Measurements from ENCODE around the gene PINK1. TPM values are rescaled to one million over a fixed set of nuclear protein-coding genes. Genes with fewer than 3 reads are reported as not detected.

The PINK1 gene
- total RNA-seq, 1 donor from 2014 or later, result 32.0 TPM

DNA sequence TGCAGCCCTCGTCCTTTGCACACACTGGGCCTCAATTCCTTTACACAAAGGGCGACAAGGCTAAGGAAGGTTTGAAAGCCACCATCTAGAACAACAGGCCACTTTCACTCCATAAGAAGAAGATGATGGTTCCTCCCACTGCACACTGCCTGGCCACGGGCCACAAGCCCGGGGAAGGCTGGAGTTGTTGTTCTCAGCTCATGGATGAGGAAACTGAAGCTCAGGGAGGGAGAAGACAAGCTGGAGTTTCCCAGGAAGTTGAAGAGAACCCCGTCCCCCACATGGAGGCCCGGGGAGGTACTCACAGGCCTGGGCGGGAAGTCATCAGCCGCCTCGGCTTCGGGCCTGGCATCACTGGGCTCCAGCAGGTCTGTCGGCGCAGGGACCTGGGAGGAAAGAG, 52.5 kb downstream of the PINK1 start:
- no peak overlapping the region for H3K27ac Mint-ChIP-seq (ENCODE audit: unreplicated experiment)
- H3K4me1 Mint-ChIP-seq (ENCODE audit: low read depth, unreplicated experiment), result peaks cover 7% of the 10 kb centered on the region
- H3K27me3 Mint-ChIP-seq (ENCODE audit: unreplicated experiment), result peaks cover 12% of the 10 kb centered on the region
- no peak for DNase-seq
- no peak overlapping the region for H3K4me3 Mint-ChIP-seq (ENCODE audit: unreplicated experiment)
- no peaks in the 10 kb centered on the region for H3K36me3 Mint-ChIP-seq (ENCODE audit: unreplicated experiment)
- H3K9me3 Mint-ChIP-seq (ENCODE audit: unreplicated experiment), result peaks cover 1% of the 10 kb centered on the region
- TF ChIP-seq CTCF (IDR thresholded peaks at IDR 0.05; ENCODE audit: partially characterized antibody, unreplicated experiment), result no peak

DNA sequence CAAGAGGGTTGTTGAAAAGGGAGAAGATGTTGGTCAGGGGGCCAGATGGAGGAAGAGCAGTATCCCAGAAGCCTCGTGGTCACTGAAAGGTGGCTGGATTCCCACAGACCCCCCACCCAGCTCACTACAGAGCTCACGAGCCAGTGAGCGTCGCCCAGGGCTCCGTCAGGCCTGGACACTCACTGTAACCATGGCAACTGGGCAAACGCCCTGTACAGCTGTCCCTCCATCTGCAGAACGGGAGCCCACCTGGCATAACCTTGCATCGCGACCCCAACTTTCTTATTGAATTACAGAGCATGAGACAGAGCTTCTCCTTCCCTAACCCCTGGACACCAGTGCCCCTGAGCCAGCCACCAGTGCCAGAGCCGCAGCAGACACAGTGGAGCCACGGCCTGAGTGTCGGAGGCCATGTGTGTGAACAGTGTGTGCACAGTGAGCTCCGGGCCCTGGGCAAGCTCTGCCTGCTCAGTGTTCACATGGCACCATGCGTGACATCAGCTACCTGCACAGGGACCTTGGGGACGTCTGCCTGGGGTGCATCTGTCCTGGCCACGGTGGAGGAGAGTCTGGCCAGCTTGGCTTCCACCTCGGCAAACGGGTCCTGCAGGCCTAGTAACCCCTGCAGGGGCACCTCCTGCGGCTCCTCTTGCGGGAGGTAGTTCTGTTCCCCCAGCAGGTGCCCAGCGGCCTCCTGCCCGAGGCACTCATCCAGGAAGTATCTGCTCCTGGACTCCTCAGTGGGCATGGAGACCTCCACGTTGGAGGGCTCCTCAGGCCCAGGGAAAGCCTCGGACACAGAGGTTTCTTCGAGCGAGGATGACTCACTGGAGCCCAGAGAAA, 53.8 kb downstream of the PINK1 start:
- peaks cover 1% of the 10 kb centered on the region for H3K9me3 Mint-ChIP-seq (ENCODE audit: unreplicated experiment)
- no peak for TF ChIP-seq CTCF (IDR thresholded peaks at IDR 0.05; ENCODE audit: partially characterized antibody, unreplicated experiment)

GRCh38 chr1:20689645-20690056, 56.4 kb downstream of the PINK1 start:
- no peak for TF ChIP-seq CTCF (IDR thresholded peaks at IDR 0.05; ENCODE audit: partially characterized antibody, unreplicated experiment)
- H3K36me3 Mint-ChIP-seq (ENCODE audit: unreplicated experiment), result no peaks in the 10 kb centered on the region
- H3K4me3 Mint-ChIP-seq (ENCODE audit: unreplicated experiment), result no peak overlapping the region
- no peaks in the 10 kb centered on the region for H3K4me1 Mint-ChIP-seq (ENCODE audit: low read depth, unreplicated experiment)
- H3K9me3 Mint-ChIP-seq (ENCODE audit: unreplicated experiment), result peaks cover 3% of the 10 kb centered on the region
- no peak overlapping the region for H3K27ac Mint-ChIP-seq (ENCODE audit: unreplicated experiment)
- peaks cover 10% of the 10 kb centered on the region for H3K27me3 Mint-ChIP-seq (ENCODE audit: unreplicated experiment)
- no peak for DNase-seq

More for the DNA sequence above, 53.8 kb downstream of the PINK1 start:
- no peak for DNase-seq
- Mint-ChIP-seq H3K36me3 (ENCODE audit: unreplicated experiment) (no peaks in the 10 kb centered on the region), H3K4me3 (ENCODE audit: unreplicated experiment) (no peak overlapping the region), H3K4me1 (ENCODE audit: low read depth, unreplicated experiment) (peaks cover 2% of the 10 kb centered on the region), H3K27ac (ENCODE audit: unreplicated experiment) (no peak overlapping the region), H3K27me3 (ENCODE audit: unreplicated experiment) (peaks cover 11% of the 10 kb centered on the region)

GRCh38 chr1:20691872-20692271, 58.6 kb downstream of the PINK1 start:
- H3K4me1 Mint-ChIP-seq (ENCODE audit: low read depth, unreplicated experiment), result peaks cover 2% of the 10 kb centered on the region
- H3K27ac Mint-ChIP-seq (ENCODE audit: unreplicated experiment), result no peak overlapping the region
- peaks cover 1% of the 10 kb centered on the region for H3K9me3 Mint-ChIP-seq (ENCODE audit: unreplicated experiment)

More at GRCh38 chr1:20691872-20692271, 58.6 kb downstream of the PINK1 start:
- Mint-ChIP-seq H3K27me3 (ENCODE audit: unreplicated experiment) (peaks cover 10% of the 10 kb centered on the region), H3K4me3 (ENCODE audit: unreplicated experiment) (no peak overlapping the region), H3K36me3 (ENCODE audit: unreplicated experiment) (no peaks in the 10 kb centered on the region)
- no peak for DNase-seq
- TF ChIP-seq CTCF (IDR thresholded peaks at IDR 0.05; ENCODE audit: partially characterized antibody, unreplicated experiment), result no peak

Data from glutamatergic neuron (in vitro differentiated cells).